ENCODE data around the gene CD276.

The CD276 gene

DNA sequence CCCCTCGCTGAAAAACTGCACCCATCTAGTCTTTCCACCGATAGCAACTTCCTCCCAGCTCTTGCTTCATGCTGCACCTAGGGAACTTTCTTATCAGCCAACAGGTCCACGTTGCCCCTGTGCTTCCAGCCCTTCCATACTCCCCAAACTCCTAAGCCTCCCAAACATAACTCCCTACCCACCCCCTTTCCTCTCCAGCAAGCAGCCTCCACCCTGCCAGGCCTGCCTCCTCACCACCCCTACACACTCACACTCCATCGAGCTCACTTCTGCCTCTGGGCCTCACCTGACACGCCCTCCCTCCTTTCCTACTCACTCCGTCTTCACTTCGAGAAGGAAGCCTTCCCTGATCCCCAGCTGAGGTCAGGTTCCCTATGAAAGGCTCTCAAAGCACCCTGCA lies 60.9 kb downstream of the CD276 start:
- no peaks in the 10 kb centered on the region for H3K36me3 Mint-ChIP-seq (ENCODE audit: low read depth)
- no peak overlapping the region for H3K4me3 Mint-ChIP-seq
- peaks cover 77% of the 10 kb centered on the region for H3K4me1 Mint-ChIP-seq
- H3K27me3 Mint-ChIP-seq (ENCODE audit: low read depth, poor library complexity): peaks cover 14% of the 10 kb centered on the region
- TF ChIP-seq CTCF (IDR thresholded peaks at IDR 0.05): no peak
- H3K9me3 Mint-ChIP-seq: no peaks in the 10 kb centered on the region
- no peak overlapping the region for H3K27ac Mint-ChIP-seq
- DNase-seq: no peak

- Mint-ChIP-seq H3K4me3 (no peak overlapping the region), H3K4me1 (peaks cover 74% of the 10 kb centered on the region)
- no peak for TF ChIP-seq CTCF (IDR thresholded peaks at IDR 0.05)
Measured at GRCh38 chr15:73746261-73746660, 62.1 kb downstream of the CD276 start.

DNA sequence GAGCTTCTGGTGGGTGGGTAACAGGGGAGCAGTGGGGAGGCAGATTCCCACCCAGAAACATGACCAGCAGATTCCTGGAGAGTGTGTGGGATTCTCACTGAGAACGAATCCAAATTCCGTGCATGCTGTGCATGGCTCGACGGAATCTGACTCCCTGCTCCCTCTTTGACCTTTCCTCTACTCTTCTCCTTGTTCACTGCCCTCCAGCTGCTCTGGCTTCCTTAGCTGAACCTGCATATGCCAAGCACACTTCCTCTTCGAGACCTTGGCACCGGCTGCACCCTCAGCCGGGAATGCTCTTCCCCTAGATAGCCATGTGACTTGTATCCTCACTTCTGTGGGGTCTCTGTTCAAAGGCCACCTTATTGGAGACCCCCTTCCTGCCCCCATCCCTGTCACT lies 62.7 kb downstream of the CD276 start:
- Mint-ChIP-seq H3K36me3 (ENCODE audit: low read depth) (no peaks in the 10 kb centered on the region), H3K27me3 (ENCODE audit: low read depth, poor library complexity) (peaks cover 18% of the 10 kb centered on the region), H3K27ac (no peak overlapping the region), H3K4me1 (peaks cover 73% of the 10 kb centered on the region), H3K9me3 (no peaks in the 10 kb centered on the region), H3K4me3 (no peak overlapping the region)
- no peak for DNase-seq
- no peak for TF ChIP-seq CTCF (IDR thresholded peaks at IDR 0.05)

More at GRCh38 chr15:73746261-73746660, 62.1 kb downstream of the CD276 start:
- peaks cover 16% of the 10 kb centered on the region for H3K27me3 Mint-ChIP-seq (ENCODE audit: low read depth, poor library complexity)
- no peak for DNase-seq
- no peaks in the 10 kb centered on the region for H3K36me3 Mint-ChIP-seq (ENCODE audit: low read depth)
- peak overlapping the region; percentile 47 for H3K27ac Mint-ChIP-seq
- H3K9me3 Mint-ChIP-seq: no peaks in the 10 kb centered on the region

- Mint-ChIP-seq H3K36me3 (ENCODE audit: low read depth) (no peaks in the 10 kb centered on the region), H3K27ac (no peak overlapping the region)
Measured at GRCh38 chr15:73747847-73748590, 63.8 kb downstream of the CD276 start.

GRCh38 chr15:73748730-73749129 lies 64.5 kb downstream of the CD276 start:
- H3K4me3 Mint-ChIP-seq: no peak overlapping the region
- H3K27me3 Mint-ChIP-seq (ENCODE audit: low read depth, poor library complexity): peaks cover 23% of the 10 kb centered on the region
- no peaks in the 10 kb centered on the region for H3K36me3 Mint-ChIP-seq (ENCODE audit: low read depth)
- H3K9me3 Mint-ChIP-seq: no peaks in the 10 kb centered on the region
- no peak for DNase-seq
- H3K4me1 Mint-ChIP-seq: peaks cover 65% of the 10 kb centered on the region
- no peak for TF ChIP-seq CTCF (IDR thresholded peaks at IDR 0.05)
- no peak overlapping the region for H3K27ac Mint-ChIP-seq

More at GRCh38 chr15:73747847-73748590, 63.8 kb downstream of the CD276 start:
- peaks cover 18% of the 10 kb centered on the region for H3K27me3 Mint-ChIP-seq (ENCODE audit: low read depth, poor library complexity)
- no peaks in the 10 kb centered on the region for H3K9me3 Mint-ChIP-seq
- TF ChIP-seq CTCF (IDR thresholded peaks at IDR 0.05): no peak
- no peak overlapping the region for H3K4me3 Mint-ChIP-seq
- no peak for DNase-seq
- peaks cover 64% of the 10 kb centered on the region for H3K4me1 Mint-ChIP-seq

DNA sequence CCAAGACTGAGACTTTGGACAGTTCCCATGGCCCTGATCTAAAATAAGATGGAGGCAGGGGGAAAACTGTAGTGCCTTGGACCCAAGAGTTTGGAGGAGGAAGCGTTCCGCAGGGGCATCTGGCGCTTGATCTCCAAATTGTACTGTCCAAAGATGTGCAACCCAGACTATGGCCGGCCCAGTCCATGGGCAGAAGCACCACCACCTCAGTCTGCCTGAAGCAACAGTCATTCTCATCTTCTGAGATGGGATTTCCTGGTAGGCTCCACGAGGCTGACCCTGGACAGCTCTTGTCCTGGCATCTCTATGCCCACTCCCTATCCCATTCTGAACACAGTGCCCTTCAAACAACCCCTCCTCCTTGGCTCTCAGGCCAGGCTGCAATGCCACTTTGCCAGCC lies 65.3 kb downstream of the CD276 start:
- Mint-ChIP-seq H3K4me1 (peaks cover 67% of the 10 kb centered on the region), H3K9me3 (no peaks in the 10 kb centered on the region), H3K27ac (no peak overlapping the region), H3K36me3 (ENCODE audit: low read depth) (no peaks in the 10 kb centered on the region), H3K27me3 (ENCODE audit: low read depth, poor library complexity) (peaks cover 28% of the 10 kb centered on the region), H3K4me3 (no peak overlapping the region)
- no peak for TF ChIP-seq CTCF (IDR thresholded peaks at IDR 0.05)
- no peak for DNase-seq
